Rectal smooth muscle tissue (tissue), 1 donor: ENCODE data around the gene CRYBG1.
"Not testable (repeated sequence)": the region's sequence is repeated elsewhere in the genome, so short reads cannot be mapped to it uniquely, and the experiment has no call there.

ENCODE experiments used
- H3K27ac ChIP-seq: one replicate; pipeline ENCODE4 v1.7.0; 2013; ENCODE audit warnings: low read depth, low read length, inconsistent platforms
- H3K27me3 ChIP-seq: one replicate; pipeline ENCODE4 v1.7.0; 2013; ENCODE audit warnings: low read length; ENCODE audit not compliant: control insufficient read depth, insufficient read depth
- H3K36me3 ChIP-seq: one replicate; pipeline ENCODE4 v1.7.0; 2013; ENCODE audit warnings: low read length; ENCODE audit not compliant: control insufficient read depth, insufficient read depth
- H3K4me1 ChIP-seq: one replicate; pipeline ENCODE4 v1.7.0; 2013; ENCODE audit warnings: low read length; ENCODE audit not compliant: control insufficient read depth, insufficient read depth
- H3K4me3 ChIP-seq: one replicate; pipeline ENCODE4 v1.7.0; 2013; ENCODE audit warnings: low read length
- H3K9ac ChIP-seq: one replicate; pipeline ENCODE4 v1.7.0; 2013; ENCODE audit warnings: low read length

The CRYBG1 gene

DNA sequence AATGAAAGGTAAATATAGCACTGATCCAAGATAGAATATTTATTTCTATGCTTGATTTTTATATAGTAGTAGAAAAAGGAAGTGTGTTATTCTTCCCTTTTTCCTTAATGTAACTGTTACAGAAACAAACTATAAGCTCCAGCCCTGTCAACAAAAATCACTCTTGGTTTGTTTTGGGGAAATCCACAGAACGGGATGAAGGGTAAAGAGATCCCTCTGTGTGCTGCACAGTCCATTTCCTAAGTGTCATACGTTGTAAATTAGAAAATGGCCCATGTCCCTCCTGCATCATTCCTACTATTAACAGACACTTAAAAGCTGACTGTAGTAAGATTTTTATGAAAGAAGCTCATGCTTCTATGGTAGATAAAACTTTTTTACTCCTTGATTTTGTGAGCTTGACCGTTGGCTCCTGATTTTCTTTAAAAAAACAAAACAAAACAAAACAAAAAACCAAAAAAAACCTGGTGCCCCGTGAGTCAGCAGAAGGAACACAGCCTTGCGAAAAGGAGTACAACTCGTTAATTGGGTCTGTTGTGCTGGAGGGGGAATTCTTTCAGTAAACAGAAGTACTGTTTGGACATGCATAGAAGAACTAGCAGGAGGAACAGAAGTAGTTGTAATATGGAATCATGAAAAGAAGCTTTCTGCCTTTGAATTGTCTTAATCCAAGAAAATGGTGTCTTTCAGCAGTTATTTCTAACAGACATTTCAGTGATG, 201.3 kb downstream of the CRYBG1 start:
- H3K27me3 ChIP-seq: no peaks in the 10 kb centered on the region
- H3K9ac ChIP-seq: no peak overlapping the region
- no peak overlapping the region for H3K4me3 ChIP-seq
- H3K36me3 ChIP-seq: peaks cover 4% of the 10 kb centered on the region
- no peak overlapping the region for H3K27ac ChIP-seq
- H3K4me1 ChIP-seq: no peaks in the 10 kb centered on the region

- Histone ChIP-seq H3K27me3 (no peaks in the 10 kb centered on the region), H3K4me1 (no peaks in the 10 kb centered on the region), H3K9ac (no peak overlapping the region), H3K36me3 (peaks cover 12% of the 10 kb centered on the region), H3K4me3 (no peak overlapping the region), H3K27ac (no peak overlapping the region)
Observed at GRCh38 chr6:106563614-106564013, 203.1 kb downstream of the CRYBG1 start.

- Histone ChIP-seq H3K27me3 (no peaks in the 10 kb centered on the region), H3K9ac (no peak overlapping the region), H3K36me3 (peaks cover 15% of the 10 kb centered on the region), H3K4me1 (peaks cover under 1% of the 10 kb centered on the region), H3K27ac (no peak overlapping the region), H3K4me3 (no peak overlapping the region)
Observed at GRCh38 chr6:106564476-106564875, 204.0 kb downstream of the CRYBG1 start.

DNA sequence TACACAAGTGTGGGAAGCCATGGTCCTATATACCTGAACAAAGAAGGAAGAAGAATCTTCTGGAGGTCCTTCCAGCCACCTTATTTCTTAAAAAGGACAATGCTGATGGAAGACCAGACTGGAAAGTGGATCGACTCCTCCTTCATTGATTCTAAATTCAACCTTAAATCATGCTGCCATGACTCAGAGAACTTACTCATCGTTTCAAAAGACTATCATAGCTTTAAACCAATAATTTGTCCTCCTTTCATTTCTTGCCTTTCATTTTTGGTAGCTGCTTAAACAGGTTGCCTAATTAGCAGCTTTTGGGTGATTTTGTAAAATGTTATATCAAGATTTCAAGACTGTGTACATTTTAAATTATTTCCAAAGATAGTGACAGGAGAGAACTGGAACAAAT, 208.0 kb downstream of the CRYBG1 start:
- Histone ChIP-seq H3K36me3 (peaks cover 15% of the 10 kb centered on the region), H3K4me3 (no peak overlapping the region), H3K4me1 (peaks cover 3% of the 10 kb centered on the region), H3K9ac (no peak overlapping the region), H3K27ac (no peak overlapping the region), H3K27me3 (no peaks in the 10 kb centered on the region)

DNA sequence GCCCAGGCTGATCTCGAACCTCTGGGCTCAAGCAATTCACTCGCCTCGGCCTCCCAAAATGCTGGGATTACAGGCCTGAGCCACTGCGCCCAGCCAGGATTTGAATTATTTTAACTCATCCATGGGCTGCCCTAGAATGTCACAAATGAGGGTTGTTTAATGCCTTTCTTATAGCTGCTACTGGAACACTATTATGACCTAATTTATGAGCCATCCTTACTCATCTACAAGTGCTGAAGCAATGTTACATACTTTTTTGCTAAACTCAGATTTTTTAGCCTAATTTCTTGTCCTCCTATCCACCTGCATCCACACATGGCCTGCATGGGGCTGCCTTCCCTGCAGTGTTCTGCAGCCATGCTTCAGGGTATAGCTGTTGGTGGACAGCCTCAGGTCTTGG, 208.9 kb downstream of the CRYBG1 start:
- H3K27ac ChIP-seq: no peak overlapping the region
- peaks cover 3% of the 10 kb centered on the region for H3K4me1 ChIP-seq
- no peak overlapping the region for H3K4me3 ChIP-seq
- H3K36me3 ChIP-seq: peaks cover 15% of the 10 kb centered on the region
- H3K9ac ChIP-seq: no peak overlapping the region
- H3K27me3 ChIP-seq: no peaks in the 10 kb centered on the region

DNA sequence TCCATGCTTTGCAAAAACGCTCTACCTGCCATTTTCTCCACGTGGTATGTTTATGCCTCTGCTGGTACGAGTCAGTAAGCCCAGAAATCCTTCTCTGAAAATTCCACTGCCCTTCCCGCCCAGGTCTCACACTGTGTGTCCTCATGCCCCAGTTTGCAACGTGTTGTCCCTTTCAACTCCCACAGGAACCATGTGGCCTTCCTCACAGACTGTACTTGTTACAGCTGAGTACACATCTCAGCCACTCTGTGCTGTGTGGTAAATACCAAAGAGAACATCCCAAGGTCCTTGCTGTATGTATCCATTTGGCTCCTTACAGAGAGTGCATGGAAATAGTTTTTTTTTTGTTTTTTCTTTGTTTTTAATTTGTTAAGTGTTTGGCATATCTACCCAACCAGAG, 211.9 kb downstream of the CRYBG1 start:
- no peaks in the 10 kb centered on the region for H3K27me3 ChIP-seq
- no peak overlapping the region for H3K4me3 ChIP-seq
- peaks cover 15% of the 10 kb centered on the region for H3K36me3 ChIP-seq
- no peak overlapping the region for H3K9ac ChIP-seq
- peak overlapping the region; percentile 28 for H3K27ac ChIP-seq
- H3K4me1 ChIP-seq: peaks cover 3% of the 10 kb centered on the region

- peaks cover 3% of the 10 kb centered on the region for H3K4me1 ChIP-seq
- peaks cover 13% of the 10 kb centered on the region for H3K36me3 ChIP-seq
- no peaks in the 10 kb centered on the region for H3K27me3 ChIP-seq
- no peak overlapping the region for H3K4me3 ChIP-seq
- no peak overlapping the region for H3K9ac ChIP-seq
- H3K27ac ChIP-seq: peak overlapping the region; percentile 28
Observed at GRCh38 chr6:106572875-106573585, 212.5 kb downstream of the CRYBG1 start.

GRCh38 chr6:106574741-106575458, 214.4 kb downstream of the CRYBG1 start:
- Histone ChIP-seq H3K9ac (no peak overlapping the region), H3K4me3 (no peak overlapping the region), H3K27me3 (no peaks in the 10 kb centered on the region), H3K27ac (peak overlapping the region; percentile 3), H3K4me1 (no peaks in the 10 kb centered on the region), H3K36me3 (no peaks in the 10 kb centered on the region)

DNA sequence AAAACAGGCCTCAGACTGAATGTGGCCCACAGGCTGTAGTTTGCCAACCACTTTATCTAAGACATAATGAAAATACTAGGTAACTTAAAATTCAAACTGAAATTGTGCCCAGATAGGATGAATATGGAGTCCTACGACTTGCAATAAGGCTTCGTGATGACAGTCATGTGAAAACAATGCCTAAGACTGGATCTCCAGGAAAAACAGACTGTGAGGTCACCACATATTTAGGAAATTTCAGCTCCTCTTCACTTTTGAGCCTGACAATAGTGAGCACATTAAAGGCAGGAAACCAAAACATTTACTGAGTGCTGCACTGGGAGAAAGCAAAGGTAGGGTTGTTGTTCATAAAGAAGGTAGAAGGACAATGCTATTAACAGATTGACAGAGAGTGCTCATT, 218.8 kb downstream of the CRYBG1 start:
- Histone ChIP-seq H3K4me3 (no peak overlapping the region), H3K9ac (no peak overlapping the region), H3K36me3 (peaks cover 5% of the 10 kb centered on the region)

DNA sequence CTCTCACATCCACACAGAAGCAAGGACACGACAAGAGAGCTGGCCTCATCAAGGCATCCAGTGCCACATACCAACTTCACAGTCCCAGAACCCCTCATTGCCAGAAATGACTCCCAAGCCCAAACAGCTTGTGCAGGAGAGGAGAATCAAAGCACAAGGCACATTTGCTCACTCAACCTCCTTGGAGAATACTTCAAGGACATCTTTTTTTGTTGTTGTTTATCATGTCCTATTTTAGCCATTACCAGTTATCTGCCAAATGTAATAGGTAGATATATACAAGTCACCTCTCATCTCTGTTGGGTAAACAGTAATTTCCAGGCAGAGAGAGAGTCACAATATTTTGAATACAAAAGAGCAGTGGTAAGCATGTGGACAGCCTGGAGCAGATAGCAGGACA, 221.0 kb downstream of the CRYBG1 start:
- Histone ChIP-seq H3K4me3 (no peak overlapping the region), H3K36me3 (peaks cover 6% of the 10 kb centered on the region), H3K9ac (no peak overlapping the region), H3K4me1 (no peaks in the 10 kb centered on the region), H3K27me3 (no peaks in the 10 kb centered on the region), H3K27ac (no peak overlapping the region)

More for the DNA sequence above, 218.8 kb downstream of the CRYBG1 start:
- Histone ChIP-seq H3K4me1 (no peaks in the 10 kb centered on the region), H3K27me3 (no peaks in the 10 kb centered on the region), H3K27ac (no peak overlapping the region)

DNA sequence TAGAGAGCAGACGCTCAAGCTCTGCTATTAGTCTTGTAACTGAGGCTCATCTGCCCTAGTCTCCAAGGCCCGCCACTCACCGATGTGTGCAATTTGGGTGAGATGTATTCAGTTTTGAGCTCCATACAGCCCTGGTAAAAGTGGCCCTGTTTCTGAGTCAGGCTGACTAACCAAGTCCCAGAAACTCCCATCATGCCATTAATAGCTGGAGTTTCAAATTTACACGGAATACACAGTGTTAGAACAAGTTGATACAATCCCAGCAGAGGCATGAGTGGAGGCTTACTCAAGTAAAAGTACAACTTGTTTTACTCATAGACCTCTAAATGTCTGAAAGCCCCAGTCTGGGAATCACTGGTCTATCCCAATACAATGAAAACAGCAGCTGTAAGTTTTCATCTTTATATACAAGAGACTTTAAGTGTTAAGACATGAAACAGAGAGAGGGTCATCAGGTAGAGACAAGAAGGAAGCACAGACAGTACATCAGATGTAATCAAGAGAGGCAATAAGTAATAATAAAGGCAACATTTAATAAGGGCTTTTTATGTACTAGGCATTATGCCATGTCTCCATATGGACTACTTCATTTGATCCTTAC, 226.4 kb downstream of the CRYBG1 start:
- H3K9ac ChIP-seq: no peak overlapping the region

GRCh38 chr6:106588937-106589336, 228.4 kb downstream of the CRYBG1 start:
- H3K27ac ChIP-seq, H3K4me1 ChIP-seq, H3K27me3 ChIP-seq, H3K9ac ChIP-seq, H3K4me3 ChIP-seq, H3K36me3 ChIP-seq: not testable (repeated sequence)

More for the DNA sequence above, 226.4 kb downstream of the CRYBG1 start:
- Histone ChIP-seq H3K27ac (no peak overlapping the region), H3K4me3 (no peak overlapping the region), H3K36me3 (peaks cover 7% of the 10 kb centered on the region), H3K27me3 (no peaks in the 10 kb centered on the region), H3K4me1 (no peaks in the 10 kb centered on the region)
